ENCODE data around the gene BBX. TPM values are rescaled to one million over a fixed set of nuclear protein-coding genes. Genes with fewer than 3 reads are reported as not detected.

BBX gene
- total RNA-seq, 1 experiment from 2014 or later = 45.0 TPM

GRCh38 chr3:107548601-107549000 is 25.8 kb downstream of the BBX start (continued):
- no peak for TF ChIP-seq E2F4 (CRISPR knock-in tag; IDR thresholded peaks at IDR 0.05; ENCODE audit: borderline replicate concordance, low read depth)

- no peak for DNase-seq (ENCODE audit: low spot score)
- Mint-ChIP-seq H3K4me1 (peaks cover 3% of the 10 kb centered on the region; the same call in 1 of the 2 replicates), H3K9me3 (no peaks in the 10 kb centered on the region), H3K36me3 (no peaks in the 10 kb centered on the region), H3K27me3 (ENCODE audit: low read depth) (no peaks in the 10 kb centered on the region), H3K27ac (no peak overlapping the region), H3K4me3 (no peak overlapping the region)
- ATAC-seq = no peak
- TF ChIP-seq NFE2L1 (CRISPR knock-in tag; IDR thresholded peaks at IDR 0.05) = no peak
- TF ChIP-seq RORB (CRISPR knock-in tag; IDR thresholded peaks at IDR 0.05) = no peak
- no peak for TF ChIP-seq PREB (CRISPR knock-in tag; IDR thresholded peaks at IDR 0.05; ENCODE audit: borderline replicate concordance)
- no peak for TF ChIP-seq NR2C2 (CRISPR knock-in tag; IDR thresholded peaks at IDR 0.05)
- no peak for TF ChIP-seq TCF7 (CRISPR knock-in tag; IDR thresholded peaks at IDR 0.05; ENCODE audit: low read depth)
- ChIA-PET POLR2A (no interaction called here), CTCF (no interaction called here)
These were observed 32.6 kb downstream of the BBX start for GRCh38 chr3:107555359-107555758.

- CTCF ChIA-PET = interaction anchor here (0.9 to 1.1 kb wide), 2 partner anchors 42 to 137 kb away, joined by 3 to 5 read pairs; no protein-coding TSS in a partner anchor
These were observed 35.0 kb downstream of the BBX start for GRCh38 chr3:107557743-107558142.

More at GRCh38 chr3:107557743-107558142, 35.0 kb downstream of the BBX start:
- TF ChIP-seq CTCF (IDR thresholded peaks at IDR 0.05) (no peak), SP1 (CRISPR knock-in tag; conservative IDR thresholded peaks at IDR 0.05) (no peak), KAT7 (CRISPR knock-in tag; IDR thresholded peaks at IDR 0.05; ENCODE audit: borderline replicate concordance) (no peak), ZNF532 (CRISPR knock-in tag; IDR thresholded peaks at IDR 0.05; ENCODE audit: borderline replicate concordance) (no peak), ZNF232 (CRISPR knock-in tag; IDR thresholded peaks at IDR 0.05) (no peak), ZNF396 (CRISPR knock-in tag; IDR thresholded peaks at IDR 0.05; ENCODE audit: borderline replicate concordance) (no peak), ZBTB43 (CRISPR knock-in tag; IDR thresholded peaks at IDR 0.05) (no peak), HMGA2 (CRISPR knock-in tag; IDR thresholded peaks at IDR 0.05) (no peak), SOX15 (CRISPR knock-in tag; IDR thresholded peaks at IDR 0.05) (no peak), MLX (CRISPR knock-in tag; IDR thresholded peaks at IDR 0.05) (no peak), CDX4 (CRISPR knock-in tag; IDR thresholded peaks at IDR 0.05; ENCODE audit: borderline replicate concordance) (no peak), ZNF317 (CRISPR knock-in tag; IDR thresholded peaks at IDR 0.05; ENCODE audit: borderline replicate concordance, low read depth) (no peak), CBFB (CRISPR knock-in tag; IDR thresholded peaks at IDR 0.05; ENCODE audit: low read depth) (no peak)
- Mint-ChIP-seq H3K27ac (no peak overlapping the region), H3K36me3 (no peaks in the 10 kb centered on the region), H3K9me3 (no peaks in the 10 kb centered on the region), H3K4me1 (peaks cover 11% of the 10 kb centered on the region), H3K27me3 (ENCODE audit: low read depth) (no peaks in the 10 kb centered on the region), H3K4me3 (no peak overlapping the region)
- ATAC-seq = no peak
- POLR2A ChIA-PET = no interaction called here
- DNase-seq (ENCODE audit: low spot score) = no peak

All from WTC11 (cell line).